Muscle layer of colon (tissue), 2 donors: ENCODE measurements around the gene NRP1.
"Not testable (repeated sequence)": the region's sequence is repeated elsewhere in the genome, so short reads cannot be mapped to it uniquely, and the experiment has no call there.

Source experiments
- H3K27ac ChIP-seq: one replicate; pipeline ENCODE4 v1.7.0; 2013; ENCODE audit warnings: low read depth, mild to moderate bottlenecking, low read length, moderate library complexity
- H3K27me3 ChIP-seq, 2 donors: one replicate each; pipeline ENCODE4 v1.7.0; 2013; ENCODE audit warnings: low read length in 2 of 2, mild to moderate bottlenecking in 2 of 2; ENCODE audit not compliant: insufficient read depth in 2 of 2, control insufficient read depth in 1 of 2
- H3K36me3 ChIP-seq: one replicate; pipeline ENCODE4 v1.7.0; 2013; ENCODE audit warnings: mild to moderate bottlenecking, low read length; ENCODE audit not compliant: insufficient read depth
- H3K4me1 ChIP-seq: one replicate; pipeline ENCODE4 v1.7.0; 2013; ENCODE audit warnings: mild to moderate bottlenecking, low read length; ENCODE audit not compliant: insufficient read depth
- H3K4me3 ChIP-seq, 2 donors: one replicate each; pipeline ENCODE4 v1.7.0; 2013; ENCODE audit warnings: low read length in 2 of 2, low read depth in 1 of 2, mild to moderate bottlenecking in 1 of 2, moderate library complexity in 1 of 2
- H3K9ac ChIP-seq: one replicate; pipeline ENCODE4 v1.7.0; 2013; ENCODE audit warnings: low read length
- H3K9me3 ChIP-seq: one replicate; pipeline ENCODE4 v1.7.0; 2013; ENCODE audit warnings: mild to moderate bottlenecking, low read length
- donor health status: abdominal sarcoma.
- donor health status: Adenocarcinoma of cecum.

Gene NRP1

DNA sequence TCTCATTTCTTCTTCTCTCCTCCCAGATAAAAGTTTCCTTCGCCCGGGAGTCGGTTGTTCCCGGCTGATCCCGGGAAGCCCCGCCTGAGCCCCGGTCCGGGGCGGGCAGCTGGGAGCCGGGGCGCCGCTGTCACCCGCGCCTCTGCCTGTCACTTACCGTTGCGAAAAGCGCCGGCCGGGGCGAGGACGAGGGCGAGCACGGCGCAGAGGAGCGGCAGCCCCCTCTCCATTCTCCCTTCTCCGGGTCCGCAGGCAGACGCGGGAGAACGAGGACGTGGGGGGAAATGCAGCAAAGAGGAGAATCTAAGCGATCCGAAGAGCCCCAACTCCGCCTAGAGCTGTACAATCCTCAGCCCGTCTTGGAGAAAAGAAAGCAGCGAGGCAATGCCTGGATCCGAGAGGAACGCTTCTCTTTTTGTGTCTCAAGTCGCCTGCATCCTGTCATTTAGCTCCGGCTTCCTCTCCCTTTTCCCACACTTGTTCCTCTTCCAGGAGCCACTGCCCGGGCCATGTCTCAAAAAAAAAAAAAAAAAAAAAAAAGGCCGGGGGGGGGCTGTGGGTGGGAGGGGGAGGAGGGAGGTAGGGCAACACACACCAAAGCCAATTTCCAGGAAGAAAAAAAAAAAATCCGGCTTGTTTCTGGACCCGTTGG, at the start of gene NRP1:
Gene NRP1, minus strand, starts transcription at position 515 of the 652 bp plus-strand sequence. Its CDS starts 285 bp downstream, at position 230.
- H3K9me3 ChIP-seq = no peaks in the 10 kb centered on the region
- peak within 1 kb of the TSS; percentile 66 to 82 for H3K4me3 ChIP-seq
- no peaks in the 10 kb centered on the region for H3K27me3 ChIP-seq
- H3K27ac ChIP-seq = peak within 1 kb of the TSS; percentile 80
- peaks cover 15% of the 10 kb centered on the region for H3K4me1 ChIP-seq
- H3K36me3 ChIP-seq = no peaks in the 10 kb centered on the region
- H3K9ac ChIP-seq = peak within 1 kb of the TSS; percentile 39

DNA sequence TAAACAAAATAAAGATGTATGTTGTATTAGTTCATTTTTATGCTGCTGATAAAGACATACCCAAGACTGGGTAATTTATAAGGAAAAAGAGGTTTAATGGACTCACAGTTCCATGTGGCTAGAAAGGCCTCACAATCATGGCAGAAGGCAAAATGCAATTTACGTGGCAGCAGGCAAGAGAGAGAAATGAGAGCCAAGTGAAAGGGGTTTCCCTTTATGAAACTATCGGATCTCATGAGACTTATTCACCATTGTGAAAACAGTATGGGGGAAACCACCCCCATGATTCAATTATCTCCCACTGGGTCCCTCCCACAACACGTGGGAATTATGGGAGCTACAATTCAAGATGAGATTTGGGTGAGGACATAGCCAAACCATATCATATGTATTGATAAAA, 49.7 kb upstream of the NRP1 start:
- H3K4me3 ChIP-seq, H3K9me3 ChIP-seq, H3K9ac ChIP-seq, H3K36me3 ChIP-seq, H3K27ac ChIP-seq, H3K4me1 ChIP-seq, H3K27me3 ChIP-seq: not testable (repeated sequence)

DNA sequence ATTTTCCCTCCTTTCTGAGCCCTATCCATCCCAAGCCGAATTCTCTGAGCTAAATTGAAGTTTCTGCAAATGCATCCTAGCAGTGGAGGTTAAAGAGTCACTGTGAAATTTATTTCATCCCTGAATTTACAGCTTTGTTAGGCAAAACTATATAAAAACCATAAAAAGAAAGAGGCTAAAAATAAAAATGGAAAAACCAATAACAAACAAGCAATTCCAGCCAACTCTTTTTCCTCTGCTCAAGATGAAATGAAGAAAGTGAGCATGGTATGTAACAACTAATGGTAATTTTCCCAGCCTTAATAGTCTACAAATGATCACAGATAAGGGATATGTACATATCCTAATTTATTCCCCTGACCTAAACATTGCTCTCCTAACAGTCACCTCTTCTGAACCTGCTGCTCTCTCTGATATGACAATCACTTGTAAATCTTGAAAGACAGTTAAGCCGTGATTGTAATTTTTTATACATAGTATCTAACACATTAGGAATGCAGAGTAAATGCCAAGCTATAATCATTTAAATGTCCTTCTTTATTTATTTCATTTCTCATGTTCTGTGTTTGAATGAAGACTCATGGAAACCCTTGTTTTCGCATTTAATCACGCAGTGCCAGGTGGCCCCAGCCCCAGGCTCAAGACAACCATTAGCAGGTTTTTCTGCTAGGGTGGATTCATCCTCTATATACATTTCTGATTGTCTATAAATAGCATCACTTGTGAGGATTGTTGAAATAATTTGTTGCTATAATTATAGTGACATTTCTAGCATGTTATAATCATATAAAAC, 48.6 kb upstream of the NRP1 start:
- Histone ChIP-seq H3K27ac (no peak overlapping the region), H3K9ac (no peak overlapping the region), H3K4me3 (no peak overlapping the region), H3K36me3 (no peaks in the 10 kb centered on the region), H3K27me3 (no peaks in the 10 kb centered on the region), H3K4me1 (no peaks in the 10 kb centered on the region), H3K9me3 (no peaks in the 10 kb centered on the region)

DNA sequence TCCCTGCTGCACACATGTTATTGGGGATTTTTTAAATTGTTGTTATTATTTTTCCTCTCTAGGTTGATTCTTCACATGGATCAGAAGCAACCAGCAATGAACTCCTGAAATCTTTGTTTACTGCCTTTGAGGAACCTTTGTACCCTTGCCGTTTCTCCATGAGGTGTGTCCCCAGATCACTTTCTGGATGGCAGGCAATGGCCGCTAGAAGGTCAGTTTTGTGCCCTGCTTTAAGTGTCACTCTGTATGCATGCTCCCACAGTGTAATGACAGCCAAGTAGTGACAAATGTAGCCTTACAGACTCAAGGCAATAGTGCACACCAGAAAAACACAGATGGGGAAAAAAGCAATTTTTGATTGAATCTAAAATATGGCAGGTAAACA, 47.7 kb upstream of the NRP1 start:
- no peaks in the 10 kb centered on the region for H3K9me3 ChIP-seq
- no peaks in the 10 kb centered on the region for H3K4me1 ChIP-seq
- H3K9ac ChIP-seq = no peak overlapping the region
- no peaks in the 10 kb centered on the region for H3K27me3 ChIP-seq
- no peaks in the 10 kb centered on the region for H3K36me3 ChIP-seq
- no peak overlapping the region for H3K4me3 ChIP-seq
- no peak overlapping the region for H3K27ac ChIP-seq

DNA sequence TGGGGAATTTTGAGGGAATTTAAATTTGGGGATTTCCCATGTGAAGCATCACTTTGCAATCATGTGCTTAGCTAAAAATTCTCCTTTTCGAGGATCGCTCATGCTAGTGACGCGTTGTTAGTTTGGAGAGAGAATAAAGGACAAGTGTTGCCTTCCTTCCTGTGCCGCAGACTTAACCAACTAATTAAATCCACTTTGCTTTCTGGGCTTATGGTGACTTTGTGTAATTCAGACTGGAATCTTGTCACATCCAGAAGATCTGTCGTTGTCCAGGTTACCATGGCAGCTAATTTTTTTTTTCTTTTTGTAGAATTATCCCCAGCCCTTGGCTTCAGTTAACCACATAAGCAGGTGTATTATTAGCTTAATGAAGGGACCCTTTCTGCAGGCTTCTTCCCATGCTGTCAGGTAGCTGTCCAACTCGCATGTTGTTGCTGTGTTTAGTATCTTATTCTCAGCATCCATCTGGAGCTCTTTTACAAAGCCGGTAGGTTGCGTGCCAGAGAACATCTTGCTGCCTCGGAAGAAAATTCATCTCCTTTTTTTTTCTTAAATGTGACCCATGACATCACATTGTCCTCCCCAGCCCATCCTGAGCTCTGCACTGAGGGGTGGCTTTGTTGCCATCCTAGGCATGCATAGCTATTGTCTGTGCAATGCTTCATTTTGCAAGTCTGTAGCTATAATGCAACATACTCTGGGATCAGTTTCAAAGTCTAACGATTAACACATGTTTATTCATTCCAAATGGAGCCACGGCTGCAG, 47.2 kb upstream of the NRP1 start:
- Histone ChIP-seq H3K9ac (no peak overlapping the region), H3K9me3 (no peaks in the 10 kb centered on the region), H3K27ac (no peak overlapping the region), H3K27me3 (no peaks in the 10 kb centered on the region), H3K4me1 (no peaks in the 10 kb centered on the region), H3K4me3 (no peak overlapping the region), H3K36me3 (no peaks in the 10 kb centered on the region)

DNA sequence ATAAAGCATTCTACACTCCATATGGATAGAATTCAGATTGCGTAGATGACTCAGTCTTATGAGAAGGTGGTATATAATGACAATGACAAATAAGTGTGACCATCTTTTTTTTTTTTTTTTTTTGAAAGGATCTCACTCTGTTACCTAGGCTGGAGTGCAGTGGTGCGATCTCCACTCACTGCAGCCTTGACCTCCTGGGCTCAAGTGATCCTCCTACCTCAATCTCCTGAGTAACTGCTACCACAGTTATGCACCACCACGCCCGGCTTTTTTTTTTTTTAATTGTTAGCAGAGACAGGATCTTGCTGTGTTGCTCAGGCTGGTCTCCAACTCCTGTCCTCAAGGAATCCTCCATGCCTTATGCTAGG, 43.2 kb upstream of the NRP1 start:
- Histone ChIP-seq H3K36me3 (no peaks in the 10 kb centered on the region), H3K27me3 (no peaks in the 10 kb centered on the region), H3K9me3 (no peaks in the 10 kb centered on the region), H3K27ac (no peak overlapping the region), H3K4me1 (no peaks in the 10 kb centered on the region), H3K9ac (no peak overlapping the region), H3K4me3 (no peak overlapping the region)

DNA sequence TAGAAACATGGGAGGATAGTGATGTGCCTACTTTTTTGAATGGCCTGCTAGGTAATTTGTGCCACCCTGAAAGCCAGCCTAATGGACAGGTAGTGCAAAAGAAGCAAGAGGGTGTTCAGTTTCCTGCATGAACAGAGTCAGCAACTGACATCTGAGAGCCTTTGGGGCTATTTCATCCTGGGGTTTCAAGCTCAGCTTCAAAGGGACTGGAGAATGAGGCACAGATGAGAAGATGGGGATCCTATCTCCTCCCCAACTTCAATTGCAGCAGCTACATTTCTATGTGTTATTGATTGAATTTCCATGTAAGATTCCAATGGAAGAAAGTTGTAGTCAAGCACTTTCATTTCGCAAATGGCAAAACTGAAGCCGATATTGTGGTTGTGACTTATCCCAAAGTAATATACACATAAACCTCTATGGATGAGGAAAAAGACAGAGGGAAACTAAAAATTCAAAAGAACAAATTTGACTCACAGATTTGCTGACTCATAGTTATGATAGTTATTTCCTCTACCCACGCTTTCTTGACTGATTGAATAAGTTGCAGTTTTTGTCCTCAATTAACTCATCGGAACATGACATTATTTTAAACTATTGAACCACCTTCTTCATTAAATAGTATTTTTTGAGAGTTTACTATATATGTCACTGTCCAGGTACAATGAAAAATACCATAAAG, 42.6 kb upstream of the NRP1 start:
- H3K9ac ChIP-seq = no peak overlapping the region
- no peaks in the 10 kb centered on the region for H3K36me3 ChIP-seq
- H3K27me3 ChIP-seq = no peaks in the 10 kb centered on the region
- H3K9me3 ChIP-seq = no peaks in the 10 kb centered on the region
- H3K4me1 ChIP-seq = no peaks in the 10 kb centered on the region
- no peak overlapping the region for H3K4me3 ChIP-seq
- H3K27ac ChIP-seq = no peak overlapping the region

DNA sequence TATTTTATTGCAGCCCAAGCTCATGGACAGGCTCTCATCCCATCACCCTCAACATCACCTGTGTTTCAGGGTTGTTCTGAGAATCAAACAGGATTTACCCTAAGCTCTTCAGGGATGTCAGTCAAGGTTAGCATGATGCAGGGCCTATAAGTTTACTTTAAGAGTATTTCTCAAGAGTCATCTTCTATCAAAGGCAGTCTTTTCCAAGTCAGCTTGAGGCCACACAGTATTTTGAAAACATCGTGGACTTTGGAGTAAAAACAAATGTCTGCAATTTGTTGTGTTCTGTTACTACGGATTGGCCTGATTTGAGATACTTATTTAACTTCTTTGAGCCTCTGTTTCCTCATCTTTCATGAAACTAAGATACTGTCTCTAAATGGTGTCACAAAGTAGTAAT, 42.0 kb upstream of the NRP1 start:
- no peak overlapping the region for H3K27ac ChIP-seq
- H3K9me3 ChIP-seq = no peaks in the 10 kb centered on the region
- H3K9ac ChIP-seq = no peak overlapping the region

DNA sequence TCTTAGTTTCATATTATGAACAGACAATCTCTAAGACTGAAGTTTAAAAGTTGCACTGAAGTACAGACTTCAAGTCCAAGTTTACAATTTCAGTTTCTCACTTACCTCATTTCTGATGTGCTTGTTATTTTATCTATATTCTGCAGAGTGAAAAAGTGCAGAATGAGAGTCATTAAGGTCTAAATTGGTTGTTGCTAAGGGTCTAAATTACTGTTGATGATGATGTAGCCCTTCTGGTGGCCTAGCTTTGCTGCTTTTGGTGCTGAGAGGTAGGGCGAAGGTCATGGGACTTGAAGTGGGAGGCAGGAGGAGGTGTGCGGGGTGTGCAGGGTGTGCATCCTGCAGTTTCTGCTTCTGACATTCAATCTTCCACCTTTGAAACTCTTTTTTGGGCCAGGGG, 38.8 kb upstream of the NRP1 start:
- H3K27me3 ChIP-seq = no peaks in the 10 kb centered on the region
- H3K9ac ChIP-seq = no peak overlapping the region
- no peaks in the 10 kb centered on the region for H3K4me1 ChIP-seq
- H3K4me3 ChIP-seq = no peak overlapping the region
- no peaks in the 10 kb centered on the region for H3K36me3 ChIP-seq
- H3K27ac ChIP-seq = no peak overlapping the region
- H3K9me3 ChIP-seq = no peaks in the 10 kb centered on the region

More for the DNA sequence above, 42.0 kb upstream of the NRP1 start:
- no peaks in the 10 kb centered on the region for H3K4me1 ChIP-seq
- H3K4me3 ChIP-seq = no peak overlapping the region
- H3K36me3 ChIP-seq = no peaks in the 10 kb centered on the region
- H3K27me3 ChIP-seq = no peaks in the 10 kb centered on the region

DNA sequence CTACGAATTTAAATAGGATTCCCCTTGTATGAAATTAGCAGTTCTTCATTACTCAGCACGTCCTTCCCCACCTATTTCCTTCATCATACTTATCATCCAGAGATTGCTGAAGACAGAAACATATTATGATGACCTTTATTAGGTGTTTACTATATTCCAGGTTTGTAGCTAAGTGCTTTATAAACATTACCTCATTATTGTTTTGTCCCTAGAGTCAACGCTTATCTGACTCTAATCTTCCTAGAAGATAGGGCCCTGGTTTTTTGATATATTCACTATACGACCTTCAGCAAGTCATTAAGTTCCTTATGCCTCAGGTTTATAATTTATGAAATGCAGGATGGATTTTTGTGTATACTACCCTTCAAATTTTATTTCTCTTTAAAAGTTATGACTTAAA, 36.8 kb upstream of the NRP1 start:
- Histone ChIP-seq H3K27ac (no peak overlapping the region), H3K4me3 (no peak overlapping the region), H3K27me3 (no peaks in the 10 kb centered on the region), H3K36me3 (no peaks in the 10 kb centered on the region), H3K4me1 (no peaks in the 10 kb centered on the region), H3K9ac (no peak overlapping the region), H3K9me3 (no peaks in the 10 kb centered on the region)

DNA sequence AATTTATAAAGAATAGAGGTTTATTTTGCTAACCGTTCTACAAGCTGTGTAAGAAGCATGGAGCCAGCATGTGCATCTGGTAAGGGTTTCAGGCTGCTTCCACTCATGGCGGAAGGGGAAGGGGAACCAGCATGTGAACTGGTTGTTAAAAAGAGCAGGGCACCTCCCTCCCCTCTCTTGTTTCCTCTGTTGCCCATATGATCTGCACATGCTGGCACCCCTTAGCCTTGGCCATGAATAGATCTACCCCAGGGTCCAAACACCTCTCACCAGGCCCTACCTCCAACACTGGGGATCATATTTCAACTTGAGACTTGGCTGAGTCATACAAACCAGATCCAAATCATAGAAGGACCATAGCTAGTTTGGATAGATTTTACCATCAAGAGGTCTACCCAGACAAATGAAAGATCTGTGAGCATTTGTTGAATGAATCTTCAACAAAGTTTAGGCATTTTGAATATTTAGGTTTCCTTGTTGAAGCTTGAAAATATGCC, 36.0 kb upstream of the NRP1 start:
- H3K9me3 ChIP-seq = no peaks in the 10 kb centered on the region
- no peak overlapping the region for H3K27ac ChIP-seq
- H3K4me3 ChIP-seq = no peak overlapping the region
- H3K27me3 ChIP-seq = no peaks in the 10 kb centered on the region
- H3K4me1 ChIP-seq = no peaks in the 10 kb centered on the region
- no peak overlapping the region for H3K9ac ChIP-seq
- H3K36me3 ChIP-seq = no peaks in the 10 kb centered on the region
